IPS-18c (cell line): ENCODE measurements around the gene WNT11.

Experiments
- H3K4me3 ChIP-seq: 2 replicates; pipeline ENCODE4 v1.7.0; 2013; ENCODE audit warnings: low read depth, mild to moderate bottlenecking, low read length, moderate library complexity; ENCODE audit not compliant: insufficient read depth
- H3K9me3 ChIP-seq: one replicate; pipeline ENCODE4 v1.6.1; 2013; ENCODE audit warnings: mild to moderate bottlenecking, low read length, moderate library complexity; ENCODE audit not compliant: control insufficient read depth, insufficient read depth

WNT11 gene

DNA sequence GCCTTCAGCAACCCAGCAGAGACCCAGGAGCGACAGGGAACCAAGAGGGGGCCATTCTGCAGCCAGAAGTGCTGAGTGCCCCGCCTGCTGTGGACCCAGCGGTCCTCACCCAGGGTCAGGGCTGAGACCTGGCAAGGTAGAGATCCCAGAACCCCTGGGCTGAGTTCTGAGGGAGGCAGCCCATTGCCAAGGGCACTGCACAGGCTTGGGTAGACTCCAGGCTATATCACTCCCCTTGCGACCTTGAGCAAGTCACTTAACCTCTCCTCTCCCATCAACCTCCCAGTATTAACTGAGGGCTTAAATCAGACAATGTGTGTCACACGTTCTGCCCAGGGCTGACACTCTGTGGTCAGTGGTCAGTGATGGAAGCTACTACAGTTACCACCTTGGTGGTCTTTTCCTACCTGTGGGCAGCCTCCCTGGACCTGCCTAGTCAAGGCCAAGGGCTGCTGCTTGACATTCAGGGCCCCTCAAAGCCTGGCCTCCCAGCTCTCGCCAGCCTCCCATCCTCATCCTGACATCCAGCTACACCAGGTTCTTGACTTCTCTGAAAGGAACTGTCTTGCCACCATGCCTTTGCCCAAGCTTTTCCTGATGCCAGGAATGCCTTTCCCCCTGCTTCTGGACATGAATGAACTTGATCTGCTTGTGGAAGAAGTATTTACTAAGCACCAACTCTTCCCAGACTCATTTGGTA lies 8.2 kb downstream of the WNT11 start:
- no peak overlapping the region for H3K4me3 ChIP-seq
- H3K9me3 ChIP-seq: no peaks in the 10 kb centered on the region

DNA sequence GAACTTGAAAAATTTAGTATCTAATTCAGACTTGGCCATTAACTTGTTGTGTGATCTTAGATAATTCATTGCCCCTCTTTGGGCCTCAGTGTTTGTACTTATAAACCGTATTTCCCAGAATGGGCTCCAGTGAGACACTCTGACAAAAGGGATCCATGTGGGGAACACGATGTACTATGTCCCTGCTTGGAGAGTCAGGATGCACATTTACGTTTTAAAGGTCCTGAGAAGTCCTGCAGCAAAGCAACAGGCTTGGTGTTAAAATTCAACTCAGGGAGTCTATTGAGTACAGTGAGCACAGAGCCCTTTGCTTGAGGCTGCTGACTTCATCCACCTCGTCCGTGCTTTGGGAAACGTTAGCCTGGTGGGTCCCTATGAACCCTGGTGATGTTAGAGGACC lies 9.0 kb downstream of the WNT11 start:
- H3K4me3 ChIP-seq: no peak overlapping the region
- no peaks in the 10 kb centered on the region for H3K9me3 ChIP-seq

DNA sequence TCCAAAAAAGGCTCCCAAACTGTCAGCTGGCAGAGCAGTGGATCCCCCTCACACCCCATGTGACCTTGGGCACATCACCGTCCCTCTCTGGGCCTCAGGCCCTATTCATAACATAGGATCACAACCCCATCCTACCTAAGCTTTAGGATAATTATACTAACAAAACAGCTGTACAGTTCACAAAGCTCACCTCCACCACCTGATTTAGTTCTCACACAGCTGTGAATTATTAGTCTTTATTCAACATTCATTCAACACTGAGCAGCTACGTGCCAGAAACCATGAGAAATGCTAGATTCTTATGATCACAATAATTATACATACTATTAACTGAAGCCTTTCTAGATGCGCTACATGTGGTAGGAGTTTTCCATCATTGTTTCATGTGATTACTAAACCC lies 9.5 kb downstream of the WNT11 start:
- no peaks in the 10 kb centered on the region for H3K9me3 ChIP-seq
- H3K4me3 ChIP-seq: no peak overlapping the region

DNA sequence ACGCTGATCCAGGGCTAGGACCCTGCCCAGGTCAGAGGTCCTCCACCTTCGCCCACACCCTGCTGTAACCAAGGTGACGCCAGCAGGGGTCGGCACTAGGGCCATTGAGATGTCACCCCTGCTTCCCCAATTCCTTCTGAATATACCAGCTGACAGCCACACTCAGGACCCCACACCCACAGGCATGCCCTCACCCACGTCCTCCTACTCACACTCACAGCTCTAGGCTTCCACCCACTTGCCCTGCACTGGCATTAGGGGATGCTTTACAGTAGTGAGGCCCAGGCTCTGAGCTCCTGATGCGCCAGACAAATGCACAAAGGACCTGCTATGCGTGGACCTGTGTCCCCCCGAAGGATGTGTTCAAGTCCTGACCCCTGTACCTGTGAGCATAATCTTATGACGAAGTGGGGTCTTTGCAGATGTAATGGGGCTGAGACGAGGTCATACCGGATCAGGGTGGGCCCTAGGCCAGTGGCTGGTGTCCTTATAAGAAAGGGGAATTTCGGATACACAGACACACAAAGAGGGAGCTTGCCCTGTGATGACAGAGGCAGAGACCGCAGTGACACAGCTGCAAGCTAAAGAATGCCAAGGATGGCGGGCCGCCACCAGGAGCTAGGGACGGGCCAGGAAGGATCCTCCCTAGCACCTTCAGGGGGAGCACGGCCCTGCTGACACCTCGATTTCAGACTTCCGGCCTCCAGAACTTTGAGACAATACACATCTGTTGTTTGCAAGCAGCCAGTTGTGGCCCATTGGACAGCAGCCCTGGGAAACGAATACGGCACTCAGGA lies 11.2 kb downstream of the WNT11 start:
- Histone ChIP-seq H3K9me3 (no peaks in the 10 kb centered on the region), H3K4me3 (no peak overlapping the region)

DNA sequence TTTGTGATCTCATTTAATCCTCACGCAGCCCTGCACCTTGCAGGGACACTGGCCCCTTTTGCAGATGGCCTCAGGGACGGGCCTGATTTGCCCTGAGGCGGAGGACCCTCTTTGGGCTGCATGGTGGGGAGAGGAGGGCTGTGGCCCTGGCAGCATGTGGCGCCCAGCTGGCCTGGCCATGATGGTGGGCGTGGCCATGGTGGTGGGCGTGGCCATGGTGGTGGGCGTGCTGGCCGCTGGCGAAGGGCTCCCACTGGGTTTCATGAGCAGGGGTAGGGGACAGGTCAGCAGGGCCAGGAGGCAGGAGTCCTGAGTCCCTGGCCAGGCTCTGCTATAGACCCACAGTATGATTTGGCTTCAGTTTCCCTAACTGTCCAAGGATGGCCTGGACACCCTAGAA lies 13.1 kb downstream of the WNT11 start:
- no peak overlapping the region for H3K4me3 ChIP-seq
- H3K9me3 ChIP-seq: no peaks in the 10 kb centered on the region

DNA sequence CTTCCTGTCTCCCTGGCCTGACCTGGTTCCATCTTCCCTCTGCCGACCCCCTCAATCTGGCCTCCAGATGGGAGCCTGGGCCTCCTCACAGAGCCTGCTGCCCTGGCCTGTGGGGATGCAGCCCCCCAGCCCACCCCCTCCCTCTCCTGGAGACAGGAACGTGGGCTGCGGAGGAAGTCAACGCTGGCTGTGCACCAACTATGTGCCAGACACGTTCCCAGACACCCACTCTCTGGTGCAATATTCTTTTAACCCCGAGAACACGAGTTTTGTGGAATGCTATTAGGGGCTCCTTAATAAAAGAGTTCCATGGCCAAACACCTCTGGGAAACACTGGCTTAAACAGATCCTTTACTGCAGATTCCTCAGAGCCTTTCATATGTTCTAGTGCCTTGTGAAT lies 15.9 kb downstream of the WNT11 start:
- Histone ChIP-seq H3K4me3 (no peak overlapping the region), H3K9me3 (no peaks in the 10 kb centered on the region)

DNA sequence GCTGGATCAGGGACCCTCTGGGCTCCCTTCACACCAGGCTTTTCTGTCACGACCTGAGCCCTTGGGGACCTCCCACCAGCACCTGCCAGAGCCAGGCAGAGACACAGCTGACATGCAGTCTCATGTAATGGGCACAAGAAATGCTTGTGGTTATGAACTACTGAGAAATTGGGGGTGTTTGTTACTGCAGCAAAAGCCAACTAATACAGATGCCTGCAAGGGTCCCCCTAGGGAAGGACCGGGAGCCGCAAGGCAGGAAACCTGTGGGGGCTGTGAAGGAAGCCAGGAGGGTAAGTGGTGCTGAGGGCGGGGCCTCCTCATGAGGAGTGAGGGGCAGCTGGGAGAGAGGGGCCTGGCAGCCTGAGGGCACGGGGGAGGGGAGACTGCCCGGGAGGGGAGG lies 16.6 kb downstream of the WNT11 start:
- Histone ChIP-seq H3K4me3 (no peak overlapping the region), H3K9me3 (no peaks in the 10 kb centered on the region)

DNA sequence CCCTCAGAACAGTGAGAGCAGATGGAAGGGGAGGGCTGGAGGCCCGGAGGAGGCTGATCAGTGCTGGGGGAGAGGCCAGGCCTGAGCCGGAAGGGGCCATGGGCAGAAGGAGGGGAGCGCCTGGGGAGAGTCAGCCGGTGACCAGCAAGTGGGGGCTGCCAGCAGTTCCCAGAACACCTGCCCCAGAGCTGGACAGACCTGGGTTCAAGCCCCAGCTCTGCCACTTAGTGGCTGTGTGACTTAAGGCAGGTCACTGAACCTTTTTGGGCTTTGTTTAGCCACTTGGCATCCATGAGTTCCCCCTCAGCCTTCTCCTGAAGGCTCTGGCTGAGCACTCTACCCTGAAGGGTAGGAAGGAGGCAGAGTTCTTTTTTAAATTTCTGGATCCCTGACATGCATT lies 17.4 kb downstream of the WNT11 start:
- Histone ChIP-seq H3K9me3 (no peaks in the 10 kb centered on the region), H3K4me3 (no peak overlapping the region)

DNA sequence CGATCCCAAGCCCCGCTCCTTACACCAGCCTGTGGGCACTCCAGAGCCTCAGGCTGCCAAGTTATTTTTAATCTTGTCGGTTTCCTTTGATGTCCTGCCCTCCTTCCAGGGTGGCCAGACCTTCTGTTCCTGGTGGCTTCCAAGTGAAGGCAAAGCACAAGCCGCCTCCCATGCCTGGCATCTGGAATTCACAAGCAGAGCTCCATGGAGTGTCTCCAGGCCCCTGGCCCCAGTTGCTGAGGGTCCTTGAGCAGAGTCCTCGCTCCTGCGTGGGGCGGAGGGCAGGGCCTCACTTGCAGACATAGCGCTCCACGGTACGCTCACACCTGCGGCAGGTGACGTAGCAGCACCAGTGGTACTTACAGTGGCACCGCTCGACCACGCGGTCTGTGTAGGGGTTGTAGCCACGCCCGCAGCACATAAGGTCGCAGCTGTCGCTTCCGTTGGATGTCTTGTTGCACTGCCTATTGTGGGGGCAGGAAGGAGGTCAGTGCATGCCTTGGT lies 19.5 kb downstream of the WNT11 start:
- H3K9me3 ChIP-seq: no peaks in the 10 kb centered on the region
- H3K4me3 ChIP-seq: no peak overlapping the region

DNA sequence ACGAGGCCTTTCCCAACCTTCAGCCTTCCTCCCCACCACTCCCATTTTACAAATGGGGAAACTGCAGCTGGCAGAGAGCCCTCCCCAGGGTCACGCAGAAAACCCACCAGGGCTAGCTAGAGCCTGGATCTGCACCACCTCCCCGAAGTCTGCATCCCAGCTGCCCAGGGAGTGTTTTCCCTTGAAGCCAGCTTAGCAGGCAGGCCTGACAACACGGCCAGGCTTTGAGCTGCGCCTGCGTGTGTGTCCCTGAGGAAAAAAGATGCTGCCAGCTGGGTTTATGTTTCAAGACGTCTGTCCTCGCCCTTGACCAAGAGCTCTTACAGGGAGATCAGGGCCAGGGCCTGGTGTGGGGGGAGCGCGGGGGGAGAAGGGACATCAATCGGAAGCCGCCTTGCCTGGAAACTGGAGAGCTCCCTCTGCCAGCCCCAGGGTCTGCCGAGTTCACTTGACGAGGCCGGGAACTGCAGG lies 20.3 kb downstream of the WNT11 start:
- H3K9me3 ChIP-seq: no peaks in the 10 kb centered on the region
- H3K4me3 ChIP-seq: no peak overlapping the region

DNA sequence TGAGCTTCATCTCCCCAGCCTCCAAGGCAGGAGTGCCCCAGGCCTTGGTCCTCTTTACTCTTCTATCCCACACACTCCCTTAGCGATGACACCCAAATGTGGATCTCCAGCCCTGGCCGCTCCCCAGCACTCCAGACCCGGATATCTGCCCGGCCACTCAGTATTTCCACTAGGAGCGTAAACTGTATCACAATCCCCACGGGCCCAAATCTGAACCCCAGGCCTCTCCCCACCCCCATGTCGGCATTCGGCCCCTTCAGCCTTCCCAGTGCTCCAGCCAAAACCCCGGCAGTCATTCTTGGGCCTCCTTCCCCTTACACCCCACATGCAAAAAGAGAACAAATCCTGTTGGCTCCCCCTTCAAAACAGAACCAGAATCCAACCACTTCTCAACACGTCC lies 20.8 kb downstream of the WNT11 start:
- no peaks in the 10 kb centered on the region for H3K9me3 ChIP-seq
- no peak overlapping the region for H3K4me3 ChIP-seq

DNA sequence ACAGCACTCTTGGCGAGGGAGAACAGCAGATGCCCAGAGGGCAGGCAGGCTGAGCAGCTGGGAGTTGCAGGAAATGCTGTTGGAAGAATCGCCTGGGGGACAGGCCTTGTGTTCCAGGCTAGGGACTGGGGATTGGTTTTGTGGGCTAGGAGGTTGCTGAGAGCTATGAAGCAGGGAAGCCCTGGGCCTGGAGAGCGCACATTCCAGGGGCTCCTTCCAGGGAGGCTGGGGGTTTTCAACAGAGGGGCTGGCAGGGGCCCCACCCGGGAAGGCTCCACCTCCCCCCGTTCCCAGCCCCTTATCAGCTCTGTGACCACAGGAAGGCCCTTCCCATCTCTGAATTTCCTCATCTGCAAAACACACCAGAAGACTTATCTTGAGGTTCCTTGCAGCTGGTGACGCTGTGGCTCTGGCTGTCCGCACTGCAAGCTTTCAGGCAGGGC lies 21.7 kb downstream of the WNT11 start:
- Histone ChIP-seq H3K4me3 (no peak overlapping the region), H3K9me3 (no peaks in the 10 kb centered on the region)

DNA sequence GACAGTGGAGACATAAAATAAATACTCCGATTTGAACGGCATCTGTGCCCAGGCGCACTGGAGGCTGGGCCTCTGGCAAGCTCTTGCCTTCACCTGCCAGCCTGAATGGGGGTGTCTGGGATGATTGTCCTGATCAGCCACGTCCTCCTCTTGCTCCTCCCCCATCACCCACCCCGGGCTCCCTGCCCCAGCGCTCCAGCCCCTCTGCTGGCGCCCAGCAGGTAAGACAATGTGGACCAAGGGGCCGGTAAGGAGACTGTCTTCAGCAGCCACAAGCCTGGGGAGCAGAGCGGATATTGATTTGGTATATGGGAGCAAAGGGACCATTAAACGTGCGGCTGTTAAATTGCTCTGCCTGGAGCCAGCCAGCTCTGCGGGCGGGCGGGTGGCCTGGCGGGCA lies 24.9 kb downstream of the WNT11 start:
- H3K4me3 ChIP-seq: no peak overlapping the region
- no peaks in the 10 kb centered on the region for H3K9me3 ChIP-seq

DNA sequence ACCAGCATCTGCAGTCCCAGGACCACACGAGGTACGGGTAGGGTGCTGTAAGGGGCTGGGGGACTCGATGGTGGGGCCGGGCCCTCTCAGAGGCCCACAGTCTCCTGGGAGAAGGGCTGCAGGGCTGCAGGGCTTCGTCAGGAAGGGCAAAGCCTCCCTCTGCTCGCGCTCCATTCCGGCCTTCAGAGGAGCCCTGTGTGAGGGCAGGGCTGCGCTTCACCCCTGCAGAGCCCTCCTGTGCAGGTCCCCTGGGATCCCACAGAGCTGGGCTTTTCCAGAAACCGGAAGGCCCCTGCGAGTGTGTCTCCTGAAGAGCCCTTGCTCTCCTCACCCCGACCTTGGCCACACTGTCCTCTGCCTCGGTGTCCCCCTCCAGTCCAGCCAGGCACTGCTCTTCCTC lies 27.2 kb downstream of the WNT11 start:
- H3K9me3 ChIP-seq: no peaks in the 10 kb centered on the region
- H3K4me3 ChIP-seq: no peak overlapping the region

DNA sequence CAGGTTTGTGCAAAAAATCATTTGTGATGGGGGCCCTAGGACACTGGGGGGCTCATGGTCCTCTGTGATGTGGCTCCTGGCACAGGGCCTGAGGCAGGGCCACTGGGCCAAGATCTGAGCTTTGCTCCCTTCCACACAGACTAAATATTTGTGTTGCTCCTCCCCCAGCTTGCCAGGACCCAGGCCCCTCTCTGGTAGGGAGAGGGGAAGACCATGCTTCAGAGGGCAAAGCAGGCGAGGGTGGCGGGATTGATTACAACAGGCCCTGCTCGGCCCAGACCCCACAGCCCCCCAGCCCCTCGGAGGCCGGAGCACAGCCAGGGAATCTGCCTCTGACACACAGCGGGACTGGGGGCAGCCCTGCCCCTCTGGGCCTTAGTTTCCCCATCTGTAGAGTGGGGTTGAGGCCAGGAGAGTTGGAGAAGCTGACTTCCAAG lies 29.0 kb downstream of the WNT11 start:
- no peak overlapping the region for H3K4me3 ChIP-seq
- no peaks in the 10 kb centered on the region for H3K9me3 ChIP-seq

DNA sequence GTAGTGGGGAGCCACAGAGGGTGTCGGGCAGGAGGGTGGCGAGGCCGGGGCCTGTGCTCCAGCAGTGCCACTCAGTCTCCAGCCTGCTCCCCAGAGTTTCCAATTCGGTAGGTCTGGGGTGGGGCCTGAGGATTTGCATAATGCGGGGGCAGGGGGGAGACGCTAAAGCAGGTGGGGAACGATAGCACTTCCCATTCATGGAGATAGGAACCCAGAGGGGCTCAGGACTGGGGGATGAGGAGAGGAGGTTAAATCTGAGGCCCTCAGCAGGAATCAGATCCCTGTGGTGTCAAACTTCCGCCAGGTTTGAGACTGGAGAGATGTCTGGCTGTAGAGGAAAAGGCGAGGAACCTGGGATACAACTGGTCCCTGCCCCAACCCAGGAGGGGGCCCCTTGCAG lies 29.8 kb downstream of the WNT11 start:
- Histone ChIP-seq H3K4me3 (no peak overlapping the region), H3K9me3 (no peaks in the 10 kb centered on the region)

DNA sequence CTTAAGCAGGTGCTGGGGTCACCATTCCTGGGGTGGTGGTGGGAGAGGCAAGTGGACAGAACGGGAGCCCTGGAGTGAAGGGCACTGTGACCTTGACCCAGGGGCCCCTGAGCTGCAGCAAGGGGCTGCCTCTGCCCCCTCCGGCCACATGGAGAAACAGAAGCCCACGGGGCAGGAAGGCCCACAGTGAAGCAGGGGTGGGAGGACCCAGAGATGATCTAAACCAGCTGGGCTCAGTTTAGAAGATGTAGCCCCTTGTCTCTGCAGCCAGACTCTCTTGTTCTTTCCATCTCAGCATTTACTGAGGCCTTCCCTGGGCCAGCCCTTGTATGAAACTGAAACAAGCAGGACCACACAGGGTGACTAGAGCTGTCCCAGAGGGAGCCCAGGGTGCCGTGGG lies 30.5 kb downstream of the WNT11 start:
- Histone ChIP-seq H3K9me3 (no peaks in the 10 kb centered on the region), H3K4me3 (no peak overlapping the region)

DNA sequence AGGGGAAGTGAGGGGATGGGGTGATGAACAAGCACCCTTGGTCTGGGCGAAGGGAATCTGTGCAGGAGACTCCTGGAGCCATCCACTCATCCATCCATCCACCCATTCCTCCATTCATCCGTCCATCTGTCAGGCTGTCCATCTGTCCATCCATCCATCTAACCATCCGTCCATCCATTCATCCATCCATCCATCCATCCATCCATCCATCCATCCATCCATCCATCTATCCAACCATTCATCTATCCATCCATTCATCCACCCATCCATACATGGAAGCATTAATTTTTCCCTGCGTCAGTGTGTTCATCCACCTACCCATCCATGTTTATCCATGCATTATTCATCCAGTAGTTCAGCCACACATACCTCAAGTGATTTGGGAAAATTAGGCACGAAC lies 32.0 kb downstream of the WNT11 start:
- Histone ChIP-seq H3K9me3 (no peaks in the 10 kb centered on the region), H3K4me3 (no peak overlapping the region)
